CD4-positive, alpha-beta T cell treated with Interleukin-6 for 4 hours (primary cell): ENCODE data around the gene MXI1.
A peak's percentile ranks its signal among the peaks of the same experiment; 100 is the strongest.

Experiments
- DNase-seq: peaks from one replicate; pipeline ENCODE4 v3.0.0-alpha.2; 2020; ENCODE audit warnings: mixed read lengths

The MXI1 gene

GRCh38 chr10:110278562-110279406 lies 71.4 kb downstream of the MXI1 start:
- peak; percentile 1 for DNase-seq

- DNase-seq, result peak; percentile 64
Observed at GRCh38 chr10:110279407-110279986, 72.1 kb downstream of the MXI1 start.

DNA sequence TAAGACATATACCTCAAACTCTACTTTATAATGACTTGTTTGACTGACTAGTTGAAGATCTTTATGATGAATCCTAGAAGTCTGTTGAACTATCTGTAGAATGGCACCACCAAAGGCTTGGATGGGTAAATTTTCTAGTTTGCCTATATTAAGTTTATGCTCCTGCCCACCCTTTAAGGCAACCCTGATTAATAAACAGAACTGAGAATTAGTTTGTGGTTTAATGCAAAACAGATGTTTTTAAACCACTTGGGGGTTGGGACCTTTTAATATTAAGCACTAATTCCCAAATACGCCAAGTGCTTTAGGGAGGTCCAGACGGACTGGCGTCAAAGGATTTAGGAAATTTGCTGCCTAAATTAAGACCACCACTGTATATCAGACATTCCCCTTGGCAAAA lies 76.9 kb downstream of the MXI1 start:
- DNase-seq, result no peak

GRCh38 chr10:110285501-110285900 lies 78.1 kb downstream of the MXI1 start:
- DNase-seq, result peak; percentile 1

DNA sequence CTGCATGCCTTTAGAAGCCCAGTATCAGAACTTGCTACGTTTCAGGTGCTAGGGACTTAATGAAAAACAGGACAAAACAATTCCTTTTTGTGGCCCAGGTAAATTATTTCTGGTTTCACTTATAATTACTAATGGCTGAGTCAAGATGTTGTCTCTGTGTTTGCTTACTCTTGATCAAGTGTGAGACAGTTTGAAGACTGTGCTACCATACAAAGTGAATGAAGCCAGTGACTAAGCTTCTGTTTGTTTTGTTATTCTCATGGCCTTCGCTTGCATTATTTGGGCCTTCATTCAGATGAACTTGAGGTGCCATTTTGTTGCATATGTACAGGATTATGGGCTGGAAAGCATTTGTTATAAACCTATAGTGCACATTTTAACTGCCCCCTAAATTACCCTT lies 79.4 kb downstream of the MXI1 start:
- no peak for DNase-seq

GRCh38 chr10:110296966-110297365 lies 89.6 kb downstream of the MXI1 start:
- no peak for DNase-seq

DNA sequence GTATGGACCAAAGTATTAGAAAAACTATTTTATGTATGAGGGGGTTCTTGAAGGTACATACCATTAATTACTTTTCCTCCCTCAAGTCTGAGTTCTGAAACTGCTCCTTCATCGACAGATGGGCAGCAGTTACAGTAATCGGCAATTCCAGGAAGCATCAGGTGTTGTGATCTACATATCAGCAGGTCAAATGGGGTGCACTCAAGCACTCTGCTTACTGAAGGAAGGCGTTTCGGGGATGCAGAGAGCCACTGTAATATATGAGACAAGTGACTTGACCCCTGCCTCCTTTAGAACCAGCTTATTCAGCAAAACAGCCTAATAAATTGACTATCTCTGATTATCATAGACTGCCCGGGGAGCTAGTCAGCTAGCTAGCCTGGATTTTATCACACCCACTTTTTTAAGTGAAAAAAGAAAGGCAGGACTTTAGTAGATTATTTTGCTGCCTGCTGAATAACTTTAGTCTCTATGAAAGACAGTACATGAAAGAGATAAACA lies 93.1 kb downstream of the MXI1 start:
- DNase-seq, result no peak

DNA sequence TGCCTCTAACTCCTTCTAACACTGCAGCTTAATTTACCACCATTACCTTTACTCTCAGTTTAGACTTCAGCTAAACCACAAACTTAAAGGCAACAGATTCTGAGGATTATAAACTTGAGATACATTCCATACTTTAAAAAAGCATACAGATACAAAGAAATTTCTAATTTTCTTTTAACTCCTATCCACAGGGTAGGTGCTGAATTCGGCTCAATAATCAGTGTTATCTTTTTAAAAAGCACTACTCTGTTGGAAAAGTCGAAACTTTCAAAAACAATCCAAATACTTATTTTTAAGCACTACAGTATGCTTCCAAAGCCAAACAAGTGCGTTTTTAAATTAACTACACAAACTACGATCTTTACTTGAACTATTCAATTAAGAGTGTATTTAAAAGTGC lies 96.3 kb downstream of the MXI1 start:
- no peak for DNase-seq

- DNase-seq, result no peak
Observed at GRCh38 chr10:110304394-110304779, 97.0 kb downstream of the MXI1 start.

DNA sequence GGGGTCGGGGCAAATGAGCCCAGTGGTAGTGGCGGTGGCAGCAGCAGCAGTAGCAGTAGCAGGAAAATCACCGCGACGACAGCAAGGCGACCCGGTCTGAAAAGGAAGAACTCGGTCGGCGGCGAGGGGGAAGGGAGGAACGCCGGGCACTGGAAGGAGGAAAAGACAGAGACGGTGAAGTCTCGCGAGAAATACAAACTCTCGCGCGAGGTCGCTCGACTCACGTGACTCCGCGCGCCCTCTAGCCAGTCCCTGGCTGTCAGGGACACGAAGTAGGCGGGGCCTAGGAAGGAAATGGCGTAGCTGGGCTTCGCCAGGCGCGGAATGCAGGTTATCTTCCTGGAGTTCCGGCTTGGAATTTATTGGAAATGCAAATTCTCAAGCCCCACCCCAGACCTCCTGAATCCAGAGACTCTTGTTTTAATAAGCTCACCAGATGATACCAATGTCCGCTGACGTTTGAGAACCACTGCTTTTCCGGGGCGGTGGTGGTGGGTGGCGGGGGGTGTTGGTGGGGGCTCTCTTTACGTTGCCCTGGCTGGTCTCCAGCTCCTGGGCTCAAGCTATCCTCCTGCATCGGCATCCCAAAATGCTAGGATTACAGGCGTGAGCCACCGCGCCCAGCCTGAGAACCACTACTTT lies 97.5 kb downstream of the MXI1 start, which contains the start of gene SMNDC1:
Gene SMNDC1 (minus strand): TSS at position 141 of the 642 bp plus-strand sequence. CDS start 1,333 bp downstream, outside the sequence.
- DNase-seq, result peak; percentile 96

DNA sequence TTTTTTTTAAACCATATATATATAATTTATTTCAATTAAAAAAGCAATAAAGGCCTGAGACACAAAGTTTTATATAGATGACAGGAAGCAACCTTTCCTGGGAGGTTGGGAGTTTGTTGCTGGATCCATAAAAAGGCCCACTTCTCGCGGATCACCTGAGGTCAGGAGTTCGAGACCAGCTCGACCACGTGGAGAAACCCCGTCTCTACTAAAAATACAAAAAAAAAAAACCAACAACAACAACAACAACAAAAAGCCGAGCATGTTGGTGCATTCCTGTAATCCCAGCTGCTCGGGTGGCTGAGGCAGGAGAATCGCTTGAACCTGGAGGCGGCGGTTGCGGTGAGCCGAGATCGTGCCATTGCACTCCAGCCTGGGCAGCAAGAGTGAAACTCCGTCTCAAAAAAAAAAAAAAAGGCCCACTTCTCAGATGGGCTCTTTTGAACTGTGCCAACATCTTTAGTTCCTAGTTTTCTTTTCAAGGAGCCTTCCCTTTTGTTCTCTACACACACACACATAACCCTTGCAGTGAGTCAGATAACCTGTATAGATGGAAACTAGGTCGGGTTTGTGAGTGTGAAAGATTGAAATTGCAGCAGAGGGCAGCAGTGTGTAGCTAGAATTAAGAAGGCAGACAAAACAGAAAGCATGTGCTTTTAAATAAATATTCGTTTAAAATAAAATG lies 98.5 kb downstream of the MXI1 start:
- peak; percentile 65 for DNase-seq

GRCh38 chr10:110306452-110306768 lies 99.0 kb downstream of the MXI1 start:
- DNase-seq, result no peak

- DNase-seq, result no peak
Observed at GRCh38 chr10:110307805-110308204, 100.4 kb downstream of the MXI1 start.

DNA sequence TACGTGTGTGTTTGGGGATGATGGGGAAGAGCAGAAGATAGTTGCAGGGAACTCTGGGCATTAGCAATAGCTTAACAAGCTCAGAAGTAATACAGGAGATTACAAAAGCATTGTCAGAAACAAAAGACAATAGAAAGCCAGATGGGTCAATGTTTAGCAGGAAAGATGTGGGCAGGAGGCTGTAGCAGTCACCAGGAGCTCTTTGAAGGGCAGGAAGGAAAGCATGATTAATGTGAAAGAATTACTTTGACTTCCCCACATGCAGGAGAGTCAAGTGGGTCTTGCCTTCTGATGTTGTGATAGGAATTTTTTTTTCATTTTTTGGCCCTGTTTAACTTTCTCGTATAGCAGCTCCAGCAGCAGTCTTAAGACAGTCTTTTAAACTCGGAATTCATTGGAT lies 103.3 kb downstream of the MXI1 start:
- no peak for DNase-seq

- peak; percentile 61 for DNase-seq
Observed at GRCh38 chr10:110311357-110311949, 104.0 kb downstream of the MXI1 start.

DNA sequence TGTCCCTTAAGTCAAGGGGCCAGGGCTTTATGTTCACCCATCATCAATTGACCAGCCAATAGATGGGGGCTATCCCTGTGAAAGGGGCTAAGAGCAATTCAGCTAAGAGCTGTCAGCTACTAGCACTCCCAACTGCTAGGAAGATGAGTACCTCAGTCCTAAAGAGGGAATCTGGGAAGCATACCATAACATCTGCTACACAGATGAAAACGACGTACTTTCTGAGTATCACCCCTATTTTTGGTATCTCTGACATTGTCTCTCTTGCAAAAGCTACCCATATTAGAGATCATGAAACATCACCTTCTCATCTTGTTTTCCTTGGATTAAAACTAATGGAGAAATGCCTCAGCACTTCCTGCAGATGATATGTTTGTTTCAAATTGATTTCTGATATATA lies 104.8 kb downstream of the MXI1 start:
- DNase-seq, result no peak

DNA sequence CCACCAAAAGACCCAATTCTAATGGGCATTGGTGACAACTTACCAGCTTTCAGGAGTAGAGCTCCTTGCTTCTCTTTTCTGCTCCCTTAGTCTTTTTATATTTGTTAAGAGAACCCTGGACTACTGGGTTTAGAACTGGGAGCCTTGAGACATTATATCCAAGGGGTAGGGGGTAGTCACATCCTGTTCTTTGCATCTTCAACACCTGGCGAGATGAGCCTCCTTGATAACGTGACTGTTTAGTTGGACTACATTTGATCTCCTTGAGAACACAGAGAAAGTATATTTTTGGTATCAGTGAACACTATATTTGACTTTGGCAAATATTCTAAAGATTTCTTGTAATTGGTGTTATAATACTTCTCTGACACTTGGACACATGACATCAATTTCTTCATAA lies 106.3 kb downstream of the MXI1 start:
- no peak for DNase-seq

DNA sequence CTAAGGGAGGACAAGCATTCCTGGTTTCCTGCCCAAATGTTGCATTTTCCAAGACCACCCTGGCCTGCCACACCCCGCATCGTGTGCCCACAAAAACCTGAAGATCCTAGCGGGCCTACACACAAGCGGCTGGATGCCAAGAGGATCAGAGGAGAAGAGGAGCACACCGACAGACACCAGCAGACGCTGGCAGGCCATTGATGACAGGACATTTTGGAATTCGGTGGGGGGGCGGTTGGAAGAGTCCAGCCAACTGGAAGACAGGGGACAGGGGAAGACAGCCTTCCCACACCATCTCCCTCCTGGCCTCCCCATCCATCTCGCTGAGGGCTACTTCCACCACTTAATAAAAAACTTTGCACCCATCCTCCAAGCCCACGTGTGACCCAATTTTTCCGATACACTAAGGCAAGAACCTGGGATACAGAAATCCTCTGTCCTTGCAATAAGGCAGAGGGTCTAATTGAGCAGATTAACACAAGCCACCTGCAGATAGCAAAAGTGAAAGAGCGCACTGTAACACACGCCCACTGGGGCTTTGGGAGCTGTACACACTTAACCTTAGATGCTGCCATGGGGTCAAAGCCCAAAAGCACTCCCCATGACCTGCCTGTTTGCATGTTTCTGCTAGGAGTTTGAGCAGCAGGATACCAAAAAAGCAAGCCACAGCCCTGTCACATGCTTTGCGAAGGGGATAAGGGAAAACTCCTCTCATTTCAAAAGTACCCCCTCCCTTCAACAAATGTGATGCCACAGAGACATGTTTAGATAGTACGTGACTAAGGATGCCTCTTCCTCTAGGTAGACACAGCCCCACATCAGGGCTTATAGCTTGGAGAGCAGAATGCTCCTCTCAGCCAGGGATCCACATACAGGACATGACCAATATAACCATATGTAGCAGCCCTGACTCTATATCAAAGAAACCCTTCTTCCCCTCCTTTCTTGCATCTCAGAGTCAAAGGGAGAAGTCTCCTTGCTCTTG lies 110.8 kb downstream of the MXI1 start:
- DNase-seq, result no peak

DNA sequence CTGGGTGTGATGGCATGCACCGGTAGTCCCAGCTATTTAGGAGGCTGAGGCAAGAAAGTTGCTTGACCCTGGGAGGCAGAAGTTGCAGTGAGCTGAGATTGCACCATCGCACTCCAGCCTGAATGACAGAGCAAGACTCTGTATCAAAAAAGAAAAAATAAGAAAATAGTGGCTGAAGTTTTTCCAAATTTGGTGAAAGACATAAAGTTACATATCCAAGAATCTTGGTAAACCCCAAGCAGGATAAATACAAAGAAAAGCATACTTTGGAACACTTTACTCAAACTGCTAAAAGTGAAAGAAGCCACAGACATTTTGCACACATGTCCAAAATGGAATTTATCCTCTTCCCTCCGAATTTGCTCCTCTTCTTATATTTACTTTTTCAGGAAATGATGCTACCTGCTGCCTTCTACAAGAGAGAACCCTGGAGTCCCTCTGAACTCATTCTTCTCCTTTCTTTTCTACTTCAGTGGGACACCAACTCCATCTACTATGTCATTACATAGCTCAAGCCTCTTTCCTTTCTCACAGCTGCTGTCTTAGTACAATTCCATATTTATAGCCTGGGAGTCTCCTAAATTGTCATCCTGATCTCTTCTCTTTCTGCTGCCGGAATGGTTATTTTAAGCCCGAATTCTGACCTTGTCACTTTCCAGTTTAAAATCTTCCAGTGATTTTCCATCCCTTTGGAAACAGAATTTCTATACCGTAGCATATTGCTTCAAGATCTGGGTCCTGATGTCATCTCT lies 114.6 kb downstream of the MXI1 start:
- DNase-seq, result no peak

DNA sequence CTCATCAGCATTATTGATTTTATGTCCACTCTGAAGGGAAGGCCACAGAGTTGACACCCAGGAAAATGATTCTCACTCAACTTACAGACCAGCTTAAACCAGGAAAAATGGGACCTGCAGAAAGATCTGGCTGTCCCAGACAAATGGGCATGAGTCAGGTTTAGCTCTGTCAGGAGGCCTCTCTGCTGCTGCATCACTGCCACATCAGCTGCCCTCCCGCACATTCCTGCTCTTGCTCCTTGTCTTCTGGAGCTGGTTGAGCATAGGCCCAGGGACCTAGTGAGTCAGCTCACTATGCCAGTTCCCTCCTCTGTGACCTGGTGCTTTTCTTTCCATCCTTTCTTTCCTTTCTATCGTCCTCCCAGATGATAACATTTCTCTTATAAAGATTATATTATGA lies 116.1 kb downstream of the MXI1 start:
- no peak for DNase-seq
